SK-N-SH treated with all-trans-retinoic acid at 6 μM for 48 hours (cell line): ENCODE measurements around the gene KLHL24.

Source experiments
- ATAC-seq: fragments of 200-7000 bp; cut with Tn5 transposase; 3 replicates; pipeline ENCODE4 v1.9.1; 2020; ENCODE audit warnings: mild to moderate bottlenecking, moderate library complexity
- BACH2 ChIP-seq: fragments of 250-450 bp; sonication (Bioruptor Pico); IDR thresholded peaks from 2 replicates; pipeline ENCODE4 v1.9.0; 2021; ENCODE audit warnings: mild to moderate bottlenecking, borderline replicate concordance
- CSDC2 ChIP-seq: fragments of 250-450 bp; sonication (Bioruptor Pico); IDR thresholded peaks from 2 replicates; pipeline ENCODE4 v1.5.0; 2020; ENCODE audit warnings: mild to moderate bottlenecking, moderate library complexity
- ESRRG ChIP-seq: fragments of 250-450 bp; sonication (Bioruptor Pico); IDR thresholded peaks from 2 replicates; pipeline ENCODE4 v1.6.1; 2021; ENCODE audit warnings: mild to moderate bottlenecking
- GLIS3 ChIP-seq: fragments of 250-450 bp; sonication (Bioruptor Pico); IDR thresholded peaks from 2 replicates; pipeline ENCODE4 v1.5.0; 2020; ENCODE audit warnings: mild to moderate bottlenecking, moderate library complexity
- ISL1 ChIP-seq: fragments of 250-450 bp; sonication (Bioruptor Pico); IDR thresholded peaks from 2 replicates; pipeline ENCODE4 v2.1.2; 2022; ENCODE audit warnings: mild to moderate bottlenecking, moderate library complexity
- OSR1 ChIP-seq: fragments of 250-450 bp; sonication (Bioruptor Pico); IDR thresholded peaks from 2 replicates; pipeline ENCODE4 v1.8.0; 2022; ENCODE audit warnings: moderate library complexity, mild to moderate bottlenecking, inconsistent platforms
- PPARA ChIP-seq: fragments of 250-450 bp; sonication (Bioruptor Pico); IDR thresholded peaks from 2 replicates; pipeline ENCODE4 v1.5.0; 2020; ENCODE audit warnings: mild to moderate bottlenecking, borderline replicate concordance
- RARB ChIP-seq: fragments of 250-450 bp; sonication (Bioruptor Pico); IDR thresholded peaks from 2 replicates; pipeline ENCODE4 v1.8.0; 2021; ENCODE audit warnings: mild to moderate bottlenecking, moderate library complexity
- TCF4 ChIP-seq: fragments of 250-450 bp; sonication (Bioruptor Pico); IDR thresholded peaks from 2 replicates; pipeline ENCODE4 v1.8.0; 2021; ENCODE audit warnings: mild to moderate bottlenecking, moderate library complexity, borderline replicate concordance
- TOX ChIP-seq: fragments of 250-450 bp; sonication (Bioruptor Pico); IDR thresholded peaks from 2 replicates; pipeline ENCODE4 v1.8.0; 2021; ENCODE audit warnings: mild to moderate bottlenecking, moderate library complexity, borderline replicate concordance
- ZC3H10 ChIP-seq: fragments of 250-450 bp; sonication (Bioruptor Pico); IDR thresholded peaks from 2 replicates; pipeline ENCODE4 v1.5.1; 2021; ENCODE audit warnings: mild to moderate bottlenecking, moderate library complexity
- ZFP3 ChIP-seq: fragments of 250-450 bp; sonication (Bioruptor Pico); IDR thresholded peaks from 2 replicates; pipeline ENCODE4 v1.5.0; 2020; ENCODE audit warnings: mild to moderate bottlenecking, moderate library complexity
- ZFP30 ChIP-seq: fragments of 450-650 bp; formaldehyde crosslinking; IDR thresholded peaks from 2 replicates; pipeline ENCODE4 v1.5.0; 2022; ENCODE audit warnings: mild to moderate bottlenecking, moderate library complexity
- ZNF565 ChIP-seq: fragments of 450-650 bp; formaldehyde crosslinking; conservative IDR thresholded peaks from 2 replicates; pipeline ENCODE4 v1.5.0; 2020; ENCODE audit warnings: low read depth, mild to moderate bottlenecking, moderate library complexity
- ZNF8 ChIP-seq: fragments of 450-650 bp; formaldehyde crosslinking; IDR thresholded peaks from 2 replicates; pipeline ENCODE4 v1.5.0; 2020; ENCODE audit warnings: mild to moderate bottlenecking, moderate library complexity
- TF ChIP-seq, protein P1 (sequence below): fragments of 250-450 bp; sonication (Bioruptor Pico); IDR thresholded peaks from 2 replicates; pipeline ENCODE4 v1.5.0; 2020; ENCODE audit warnings: mild to moderate bottlenecking, moderate library complexity
- TF ChIP-seq, protein P2 (sequence below): fragments of 250-450 bp; sonication (Bioruptor Pico); IDR thresholded peaks from 2 replicates; pipeline ENCODE4 v1.8.0; 2021; ENCODE audit warnings: low read depth, mild to moderate bottlenecking, moderate library complexity, borderline replicate concordance
- TF ChIP-seq, protein P3 (sequence below): fragments of 250-450 bp; sonication (Bioruptor Pico); IDR thresholded peaks from 2 replicates; pipeline ENCODE4 v1.5.1; 2021; ENCODE audit warnings: mild to moderate bottlenecking, moderate library complexity
- TF ChIP-seq, protein P4 (sequence below): fragments of 250-450 bp; sonication (Bioruptor Pico); IDR thresholded peaks from 2 replicates; pipeline ENCODE4 v1.5.1; 2020; ENCODE audit warnings: low read depth, mild to moderate bottlenecking, moderate library complexity

Gene KLHL24

DNA sequence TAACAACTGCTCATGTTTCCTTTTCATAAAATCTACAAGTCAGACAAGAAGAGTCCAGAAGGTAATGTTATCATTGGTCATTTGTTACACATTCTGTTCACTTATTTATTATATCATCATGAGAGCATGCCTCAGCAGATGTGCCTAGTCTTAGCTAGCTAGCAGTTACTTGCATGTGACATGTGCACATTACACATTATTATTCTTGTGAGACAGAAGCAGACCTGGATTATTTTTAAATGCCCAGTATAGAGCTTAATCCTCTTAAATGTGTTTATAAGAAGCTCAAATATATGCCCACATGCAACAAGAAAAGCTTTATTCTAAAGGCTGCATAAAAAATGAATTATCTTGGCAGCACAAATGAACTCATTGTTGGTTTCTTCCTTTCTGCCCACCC lies 74.8 kb downstream of the KLHL24 start:
- no peak for TF ChIP-seq CSDC2
- no peak for TF ChIP-seq ISL1 (CRISPR knock-in tag)
- no peak for TF ChIP-seq TOX (CRISPR knock-in tag)
- no peak for TF ChIP-seq PPARA
- TF ChIP-seq, protein P1, sequence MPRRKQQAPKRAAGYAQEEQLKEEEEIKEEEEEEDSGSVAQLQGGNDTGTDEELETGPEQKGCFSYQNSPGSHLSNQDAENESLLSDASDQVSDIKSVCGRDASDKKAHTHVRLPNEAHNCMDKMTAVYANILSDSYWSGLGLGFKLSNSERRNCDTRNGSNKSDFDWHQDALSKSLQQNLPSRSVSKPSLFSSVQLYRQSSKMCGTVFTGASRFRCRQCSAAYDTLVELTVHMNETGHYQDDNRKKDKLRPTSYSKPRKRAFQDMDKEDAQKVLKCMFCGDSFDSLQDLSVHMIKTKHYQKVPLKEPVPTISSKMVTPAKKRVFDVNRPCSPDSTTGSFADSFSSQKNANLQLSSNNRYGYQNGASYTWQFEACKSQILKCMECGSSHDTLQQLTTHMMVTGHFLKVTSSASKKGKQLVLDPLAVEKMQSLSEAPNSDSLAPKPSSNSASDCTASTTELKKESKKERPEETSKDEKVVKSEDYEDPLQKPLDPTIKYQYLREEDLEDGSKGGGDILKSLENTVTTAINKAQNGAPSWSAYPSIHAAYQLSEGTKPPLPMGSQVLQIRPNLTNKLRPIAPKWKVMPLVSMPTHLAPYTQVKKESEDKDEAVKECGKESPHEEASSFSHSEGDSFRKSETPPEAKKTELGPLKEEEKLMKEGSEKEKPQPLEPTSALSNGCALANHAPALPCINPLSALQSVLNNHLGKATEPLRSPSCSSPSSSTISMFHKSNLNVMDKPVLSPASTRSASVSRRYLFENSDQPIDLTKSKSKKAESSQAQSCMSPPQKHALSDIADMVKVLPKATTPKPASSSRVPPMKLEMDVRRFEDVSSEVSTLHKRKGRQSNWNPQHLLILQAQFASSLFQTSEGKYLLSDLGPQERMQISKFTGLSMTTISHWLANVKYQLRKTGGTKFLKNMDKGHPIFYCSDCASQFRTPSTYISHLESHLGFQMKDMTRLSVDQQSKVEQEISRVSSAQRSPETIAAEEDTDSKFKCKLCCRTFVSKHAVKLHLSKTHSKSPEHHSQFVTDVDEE (CRISPR knock-in tag) = no peak
- no peak for ATAC-seq

DNA sequence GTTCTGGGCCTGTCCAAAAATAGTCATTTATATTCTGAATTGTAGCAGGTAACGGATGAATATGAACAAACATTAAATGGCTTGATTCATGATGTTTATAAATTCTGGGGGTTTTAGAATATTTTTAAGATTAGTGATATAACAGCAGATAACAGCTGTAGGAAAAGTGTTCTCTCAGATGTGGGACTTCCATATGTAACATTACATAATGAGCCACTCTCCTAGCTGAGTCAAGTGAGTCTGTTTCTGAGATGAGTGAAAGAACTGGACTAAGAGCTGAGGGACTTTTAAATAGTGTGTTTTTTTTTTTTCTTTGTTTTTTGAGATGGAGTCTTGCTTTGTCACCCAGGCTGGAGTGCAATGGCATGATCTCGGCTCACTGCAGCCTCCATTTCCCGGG lies 76.1 kb downstream of the KLHL24 start:
- no peak for ATAC-seq
- TF ChIP-seq ZFP30 (CRISPR knock-in tag) (no peak), TCF4 (no peak), BACH2 (no peak), ZNF8 (CRISPR knock-in tag) (no peak), OSR1 (CRISPR knock-in tag) (no peak), ZNF565 (no peak), ZC3H10 (CRISPR knock-in tag) (no peak)
- TF ChIP-seq, protein P2, sequence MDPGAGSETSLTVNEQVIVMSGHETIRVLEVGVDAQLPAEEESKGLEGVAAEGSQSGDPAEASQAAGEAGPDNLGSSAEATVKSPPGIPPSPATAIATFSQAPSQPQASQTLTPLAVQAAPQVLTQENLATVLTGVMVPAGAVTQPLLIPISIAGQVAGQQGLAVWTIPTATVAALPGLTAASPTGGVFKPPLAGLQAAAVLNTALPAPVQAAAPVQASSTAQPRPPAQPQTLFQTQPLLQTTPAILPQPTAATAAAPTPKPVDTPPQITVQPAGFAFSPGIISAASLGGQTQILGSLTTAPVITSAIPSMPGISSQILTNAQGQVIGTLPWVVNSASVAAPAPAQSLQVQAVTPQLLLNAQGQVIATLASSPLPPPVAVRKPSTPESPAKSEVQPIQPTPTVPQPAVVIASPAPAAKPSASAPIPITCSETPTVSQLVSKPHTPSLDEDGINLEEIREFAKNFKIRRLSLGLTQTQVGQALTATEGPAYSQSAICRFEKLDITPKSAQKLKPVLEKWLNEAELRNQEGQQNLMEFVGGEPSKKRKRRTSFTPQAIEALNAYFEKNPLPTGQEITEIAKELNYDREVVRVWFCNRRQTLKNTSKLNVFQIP (CRISPR knock-in tag) = no peak
- TF ChIP-seq, protein P1 (CRISPR knock-in tag) = no peak
- TF ChIP-seq, protein P3, sequence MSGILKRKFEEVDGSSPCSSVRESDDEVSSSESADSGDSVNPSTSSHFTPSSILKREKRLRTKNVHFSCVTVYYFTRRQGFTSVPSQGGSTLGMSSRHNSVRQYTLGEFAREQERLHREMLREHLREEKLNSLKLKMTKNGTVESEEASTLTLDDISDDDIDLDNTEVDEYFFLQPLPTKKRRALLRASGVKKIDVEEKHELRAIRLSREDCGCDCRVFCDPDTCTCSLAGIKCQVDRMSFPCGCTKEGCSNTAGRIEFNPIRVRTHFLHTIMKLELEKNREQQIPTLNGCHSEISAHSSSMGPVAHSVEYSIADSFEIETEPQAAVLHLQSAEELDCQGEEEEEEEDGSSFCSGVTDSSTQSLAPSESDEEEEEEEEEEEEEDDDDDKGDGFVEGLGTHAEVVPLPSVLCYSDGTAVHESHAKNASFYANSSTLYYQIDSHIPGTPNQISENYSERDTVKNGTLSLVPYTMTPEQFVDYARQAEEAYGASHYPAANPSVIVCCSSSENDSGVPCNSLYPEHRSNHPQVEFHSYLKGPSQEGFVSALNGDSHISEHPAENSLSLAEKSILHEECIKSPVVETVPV (CRISPR knock-in tag) = no peak

DNA sequence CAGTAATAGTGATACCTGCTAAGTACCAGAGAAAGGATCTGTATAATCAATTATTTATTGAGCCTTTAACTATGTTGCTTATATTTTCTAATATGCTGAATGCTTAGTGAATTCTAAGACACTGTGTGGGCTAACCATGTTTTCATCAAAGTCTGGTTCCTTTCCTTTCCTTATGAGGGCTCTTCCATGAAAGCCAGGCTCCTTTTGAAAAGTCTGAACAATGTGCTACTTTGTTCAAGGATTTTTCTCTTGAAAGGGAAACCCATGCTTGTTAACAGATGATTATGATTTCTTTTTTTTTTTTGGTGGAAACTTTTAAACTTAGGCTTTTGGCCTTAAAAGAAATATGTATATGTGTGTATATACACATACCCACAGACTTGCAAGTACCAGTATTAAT lies 79.2 kb downstream of the KLHL24 start:
- no peak for TF ChIP-seq ZFP3 (CRISPR knock-in tag)
- TF ChIP-seq, protein P4, sequence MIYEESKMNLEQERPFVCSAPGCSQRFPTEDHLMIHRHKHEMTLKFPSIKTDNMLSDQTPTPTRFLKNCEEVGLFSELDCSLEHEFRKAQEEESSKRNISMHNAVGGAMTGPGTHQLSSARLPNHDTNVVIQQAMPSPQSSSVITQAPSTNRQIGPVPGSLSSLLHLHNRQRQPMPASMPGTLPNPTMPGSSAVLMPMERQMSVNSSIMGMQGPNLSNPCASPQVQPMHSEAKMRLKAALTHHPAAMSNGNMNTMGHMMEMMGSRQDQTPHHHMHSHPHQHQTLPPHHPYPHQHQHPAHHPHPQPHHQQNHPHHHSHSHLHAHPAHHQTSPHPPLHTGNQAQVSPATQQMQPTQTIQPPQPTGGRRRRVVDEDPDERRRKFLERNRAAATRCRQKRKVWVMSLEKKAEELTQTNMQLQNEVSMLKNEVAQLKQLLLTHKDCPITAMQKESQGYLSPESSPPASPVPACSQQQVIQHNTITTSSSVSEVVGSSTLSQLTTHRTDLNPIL (CRISPR knock-in tag) = no peak
- TF ChIP-seq, protein P3 (CRISPR knock-in tag) = no peak
- TF ChIP-seq ESRRG = no peak
- no peak for TF ChIP-seq ISL1 (CRISPR knock-in tag)
- no peak for TF ChIP-seq ZFP30 (CRISPR knock-in tag)
- no peak for TF ChIP-seq TOX (CRISPR knock-in tag)
- no peak for TF ChIP-seq ZC3H10 (CRISPR knock-in tag)
- TF ChIP-seq, protein P1 (CRISPR knock-in tag) = no peak
- TF ChIP-seq OSR1 (CRISPR knock-in tag) = no peak
- TF ChIP-seq RARB (CRISPR knock-in tag) = no peak
- no peak for TF ChIP-seq GLIS3 (CRISPR knock-in tag)
- no peak for ATAC-seq
